DMS53 treated with DMSO at 0.1 percent for 48 hours (cell line): ENCODE data around the gene IL1A.
A peak's percentile ranks its signal among the peaks of the same experiment; 100 is the strongest.

Source experiments
- DNase-seq: peaks from one replicate; lab custom pipeline; 2025; ENCODE audit not compliant: unreplicated experiment; lab: John Stamatoyannopoulos, UW

The IL1A gene

GRCh38 chr2:112793449-112793978 is 9.2 kb upstream of the IL1A start:
- no peak for DNase-seq

- no peak for DNase-seq
Observed at GRCh38 chr2:112792419-112792818, 8.1 kb upstream of the IL1A start.

- no peak for DNase-seq
Observed at GRCh38 chr2:112791693-112792230, 7.5 kb upstream of the IL1A start.

- no peak for DNase-seq
Observed at GRCh38 chr2:112791019-112791418, 6.7 kb upstream of the IL1A start.

- no peak for DNase-seq
Observed at GRCh38 chr2:112790305-112790704, 6.0 kb upstream of the IL1A start.

- no peak for DNase-seq
Observed at GRCh38 chr2:112789186-112789585, 4.9 kb upstream of the IL1A start.

GRCh38 chr2:112788653-112789052 is 4.4 kb upstream of the IL1A start:
- DNase-seq: no peak

GRCh38 chr2:112787729-112788393 is 3.6 kb upstream of the IL1A start:
- no peak for DNase-seq

- no peak for DNase-seq
Observed at GRCh38 chr2:112787294-112787693, 3.0 kb upstream of the IL1A start.

GRCh38 chr2:112783187-112783714 is 1.0 kb downstream of the IL1A start:
- no peak for DNase-seq

- no peak for DNase-seq
Observed at GRCh38 chr2:112782234-112782799, 2.0 kb downstream of the IL1A start.

- DNase-seq: no peak
Observed at GRCh38 chr2:112779598-112779997, 4.7 kb downstream of the IL1A start.

GRCh38 chr2:112777036-112777435 is 7.3 kb downstream of the IL1A start:
- DNase-seq: no peak

- no peak for DNase-seq
Observed at GRCh38 chr2:112776113-112776512, 8.2 kb downstream of the IL1A start.

- no peak for DNase-seq
Observed at GRCh38 chr2:112774536-112775285, 9.6 kb downstream of the IL1A start.

GRCh38 chr2:112773556-112773955 is 10.7 kb downstream of the IL1A start:
- DNase-seq: no peak

GRCh38 chr2:112772911-112773475 is 11.3 kb downstream of the IL1A start:
- no peak for DNase-seq

- DNase-seq: no peak
Observed at GRCh38 chr2:112772322-112772721, 12.0 kb downstream of the IL1A start.

GRCh38 chr2:112768432-112768831 is 15.9 kb downstream of the IL1A start:
- peak; percentile 28 for DNase-seq

- no peak for DNase-seq
Observed at GRCh38 chr2:112767693-112768330, 16.5 kb downstream of the IL1A start.

GRCh38 chr2:112765251-112765650 is 19.0 kb downstream of the IL1A start:
- no peak for DNase-seq
